IMR-90 (cell line): ENCODE measurements around the gene IL1F10. TPM values are rescaled to one million over a fixed set of nuclear protein-coding genes. Genes with fewer than 3 reads are reported as not detected.

ENCODE experiments used
- ATAC-seq: fragments of 200-7000 bp; cut with Tn5 transposase; 2 replicates; pipeline ENCODE4 v1.9.1; 2020; ENCODE audit warnings: low read depth, mild to moderate bottlenecking, moderate library complexity
- BruUV-seq: library from RNA; stranded (reverse); fragments of 400-500 nt; replicated peaks from 2 replicates; lab custom pipeline; 2021; lab: Mats Ljungman, UMichigan
- CTCF ChIA-PET: fragments of 300-600 bp; formaldehyde crosslinking; extraction: SDS; loops from one replicate; lab custom pipeline; 2021; ENCODE audit warnings: antibody characterized with exemption; lab: Yijun Ruan, JAX
- POLR2A ChIA-PET: fragments of 300-600 bp; sonication (Branson Sonifier 250); formaldehyde crosslinking; loops from one replicate; lab custom pipeline; 2022; ENCODE audit warnings: antibody characterized with exemption; ENCODE audit not compliant: unreplicated experiment; lab: Charles Lee
- DNase-seq: peaks from one replicate; pipeline ENCODE4 v3.0.0; 2013
- H2AFZ ChIP-seq: replicated peaks from 2 replicates; pipeline ENCODE3; 2013; ENCODE audit warnings: low read length, mild to moderate bottlenecking; ENCODE audit not compliant: poor library complexity
- H2AK5ac ChIP-seq: 2 replicates; pipeline ENCODE4 v1.6.1; 2013; ENCODE audit warnings: low read depth, low read length, inconsistent platforms
- H2AK9ac ChIP-seq: replicated peaks from 2 replicates; pipeline ENCODE3; 2013; ENCODE audit warnings: mild to moderate bottlenecking, low read depth, low read length, moderate library complexity; ENCODE audit not compliant: poor library complexity
- H2BK120ac ChIP-seq: 2 replicates; pipeline ENCODE4 v1.6.1; 2013; ENCODE audit warnings: low read depth, low read length, inconsistent platforms
- H2BK15ac ChIP-seq: 3 replicates; pipeline ENCODE4 v1.6.1; 2013; ENCODE audit warnings: low read depth, low read length, inconsistent platforms
- H2BK20ac ChIP-seq: 2 replicates; pipeline ENCODE4 v1.6.1; 2013; ENCODE audit warnings: low read depth, mild to moderate bottlenecking, inconsistent platforms, low read length, moderate library complexity
- H2BK5ac ChIP-seq: 2 replicates; pipeline ENCODE4 v1.6.1; 2013; ENCODE audit warnings: mild to moderate bottlenecking, low read depth, low read length, inconsistent platforms; ENCODE audit not compliant: poor library complexity, severe bottlenecking
- H3K14ac ChIP-seq: replicated peaks from 2 replicates; pipeline ENCODE4 v1.6.1; 2013; ENCODE audit warnings: low read depth, low read length, inconsistent platforms
- H3K18ac ChIP-seq: 2 replicates; pipeline ENCODE4 v1.6.1; 2013; ENCODE audit warnings: low read depth, low read length, control low read depth
- H3K23ac ChIP-seq: 2 replicates; pipeline ENCODE4 v1.6.1; 2013; ENCODE audit warnings: low read depth, low read length, inconsistent platforms
- H3K27ac ChIP-seq: 2 replicates; pipeline ENCODE4 v1.5.1; 2013; ENCODE audit warnings: mild to moderate bottlenecking, control low read depth, low read length; ENCODE audit not compliant: insufficient read depth
- H3K27me3 ChIP-seq: 2 replicates; pipeline ENCODE4 v1.6.1; 2013; ENCODE audit warnings: low read length; ENCODE audit not compliant: control insufficient read depth, insufficient read depth
- H3K36me3 ChIP-seq: 2 replicates; pipeline ENCODE4 v1.6.1; 2013; ENCODE audit warnings: low read length, mixed read lengths; ENCODE audit not compliant: control insufficient read depth, insufficient read depth
- H3K4ac ChIP-seq: 2 replicates; pipeline ENCODE4 v1.6.1; 2013; ENCODE audit warnings: low read depth, low read length, inconsistent platforms
- H3K4me1 ChIP-seq: 2 replicates; pipeline ENCODE4 v1.6.1; 2013; ENCODE audit warnings: low read length, mixed read lengths; ENCODE audit not compliant: control insufficient read depth, insufficient read depth
- H3K4me2 ChIP-seq: 2 replicates; pipeline ENCODE4 v1.6.1; 2013; ENCODE audit warnings: low read depth, mild to moderate bottlenecking, control low read depth, low read length, moderate library complexity
- H3K4me3 ChIP-seq: 2 replicates; pipeline ENCODE4 v1.5.1; 2013; ENCODE audit warnings: low read depth, mild to moderate bottlenecking, control low read depth, low read length, moderate library complexity; ENCODE audit not compliant: insufficient read depth
- H3K56ac ChIP-seq: 2 replicates; pipeline ENCODE4 v1.6.1; 2013; ENCODE audit warnings: low read length, inconsistent platforms; ENCODE audit not compliant: insufficient read depth; ENCODE audit errors: extremely low read depth
- H3K79me1 ChIP-seq, 2 experiments: 2 replicates each; pipeline ENCODE4 v1.6.1; 2013; ENCODE audit warnings: low read length in 2 of 2, inconsistent platforms in 1 of 2, low read depth in 1 of 2
- H3K9ac ChIP-seq: 2 replicates; pipeline ENCODE4 v1.6.1; 2013; ENCODE audit warnings: low read depth, low read length, control low read depth
- H3K9me1 ChIP-seq: 2 replicates; pipeline ENCODE4 v1.6.1; 2013; ENCODE audit warnings: low read length, inconsistent platforms; ENCODE audit not compliant: insufficient read depth
- H3K9me3 ChIP-seq: 2 replicates; pipeline ENCODE4 v1.6.1; 2013; ENCODE audit warnings: low read length; ENCODE audit not compliant: control insufficient read depth, insufficient read depth
- H4K20me1 ChIP-seq: 2 replicates; pipeline ENCODE4 v1.6.1; 2013; ENCODE audit warnings: low read length, inconsistent platforms; ENCODE audit not compliant: insufficient read depth
- H4K5ac ChIP-seq: 2 replicates; pipeline ENCODE4 v1.6.1; 2013; ENCODE audit warnings: mild to moderate bottlenecking, low read depth, low read length, control low read depth
- H4K8ac ChIP-seq, 2 experiments: 2 replicates each; pipeline ENCODE4 v1.6.1; 2013; ENCODE audit warnings: low read depth in 2 of 2, low read length in 2 of 2, control low read depth in 1 of 2, inconsistent platforms in 1 of 2
- H4K91ac ChIP-seq: 2 replicates; pipeline ENCODE4 v1.6.1; 2013; ENCODE audit warnings: low read depth, low read length, inconsistent platforms; ENCODE audit not compliant: insufficient read depth
- BHLHE40 ChIP-seq: fragments of 150-350 bp; IDR thresholded peaks from 2 replicates; pipeline ENCODE4 v1.6.1; 2016; ENCODE audit warnings: mild to moderate bottlenecking, low read depth, low read length
- CEBPB ChIP-seq: IDR thresholded peaks from 2 replicates; pipeline ENCODE4 v1.6.1; 2012; ENCODE audit warnings: low read depth, low read length, improper control_type of control experiment
- CHD1 ChIP-seq: IDR thresholded peaks from 2 replicates; pipeline ENCODE4 v1.6.1; 2012; ENCODE audit warnings: low read depth, low read length, improper control_type of control experiment
- FOS ChIP-seq: fragments of 150-350 bp; IDR thresholded peaks from 2 replicates; pipeline ENCODE4 v1.6.1; 2016; ENCODE audit warnings: low read depth, low read length
- MAZ ChIP-seq: IDR thresholded peaks from 2 replicates; pipeline ENCODE4 v1.6.1; 2012; ENCODE audit warnings: low read depth, mild to moderate bottlenecking, low read length, improper control_type of control experiment, moderate library complexity, borderline replicate concordance
- POLR2A ChIP-seq: IDR thresholded peaks from 2 replicates; pipeline ENCODE4 v1.6.1; 2012; ENCODE audit warnings: mild to moderate bottlenecking, low read depth, low read length
- RAD21 ChIP-seq: IDR thresholded peaks from 2 replicates; pipeline ENCODE4 v1.6.1; 2012; ENCODE audit warnings: low read length, improper control_type of control experiment
- RCOR1 ChIP-seq: IDR thresholded peaks from 2 replicates; pipeline ENCODE4 v1.6.1; 2012; ENCODE audit warnings: mild to moderate bottlenecking, low read length, improper control_type of control experiment; ENCODE audit not compliant: insufficient replicate concordance
- RFX5 ChIP-seq: IDR thresholded peaks from 2 replicates; pipeline ENCODE4 v1.8.0; 2012; ENCODE audit warnings: low read depth, mild to moderate bottlenecking, low read length, moderate library complexity
- WGBS, 2 experiments: methylation state at CpG; one replicate each; pipeline versions ENCODE4 v1.1.5 to v1.1.7; 2013; ENCODE audit warnings: missing lambda C conversion rate in 2 of 2; ENCODE audit not compliant: insufficient read length in 1 of 2; ENCODE audit errors: extremely low coverage in 2 of 2; 5-methylcytosine and 5-hydroxymethylcytosine counted together
- dilution Hi-C: fragments of 300-500 bp; cut with HindIII; formaldehyde crosslinking; loops from one replicate; pipeline ENCODE4 v1.14.3; 2018; ENCODE audit warnings: low sequenced_read_pairs; ENCODE audit not compliant: unreplicated experiment
- in situ Hi-C: fragments of 300-500 bp; cut with MboI; formaldehyde crosslinking; loops from 3 replicates; pipeline ENCODE4 v1.14.3; 2019; ENCODE audit warnings: low sequenced_read_pairs, inconsistent platforms, mixed read lengths
- intact Hi-C: fragments of 100-400 bp; cut with micrococcal nuclease; formaldehyde crosslinking; loops from 2 replicates; pipeline ENCODE4 v1.10.0; 2022
- polyA plus RNA-seq, 3 experiments: library from polyadenylated mRNA; depleted of rRNA; stranded (reverse); fragments of >200 nt; gene quantifications; 2 replicates each; pipeline ENCODE4 v1.2.3, GENCODE V29; 2012; ENCODE audit warnings: low replicate concordance in 1 of 3
- total RNA-seq: library from RNA; depleted of rRNA; stranded (reverse); fragments of >200 nt; gene quantifications from 2 replicates; pipeline ENCODE4 v1.2.3, GENCODE V29; 2012
- TF ChIP-seq, protein P1 (sequence below): conservative IDR thresholded peaks from 2 replicates; pipeline ENCODE4 v1.5.1; 2012; ENCODE audit warnings: mild to moderate bottlenecking, low read depth, low read length, improper control_type of control experiment
- TF ChIP-seq, protein P2 (sequence below): fragments of 150-350 bp; IDR thresholded peaks from 2 replicates; pipeline ENCODE4 v1.6.1; 2017; ENCODE audit warnings: mild to moderate bottlenecking, antibody characterized with exemption, low read length, low read depth
- TF ChIP-seq, protein P3 (sequence below): fragments of 150-350 bp; IDR thresholded peaks from 2 replicates; pipeline ENCODE4 v1.6.1; 2016; ENCODE audit warnings: low read depth, mild to moderate bottlenecking, low read length, moderate library complexity, borderline replicate concordance

IL1F10 gene
- total and polyA plus RNA-seq, 2 of the 4 experiments (the other 2 are of a cell fraction), result not detected

DNA sequence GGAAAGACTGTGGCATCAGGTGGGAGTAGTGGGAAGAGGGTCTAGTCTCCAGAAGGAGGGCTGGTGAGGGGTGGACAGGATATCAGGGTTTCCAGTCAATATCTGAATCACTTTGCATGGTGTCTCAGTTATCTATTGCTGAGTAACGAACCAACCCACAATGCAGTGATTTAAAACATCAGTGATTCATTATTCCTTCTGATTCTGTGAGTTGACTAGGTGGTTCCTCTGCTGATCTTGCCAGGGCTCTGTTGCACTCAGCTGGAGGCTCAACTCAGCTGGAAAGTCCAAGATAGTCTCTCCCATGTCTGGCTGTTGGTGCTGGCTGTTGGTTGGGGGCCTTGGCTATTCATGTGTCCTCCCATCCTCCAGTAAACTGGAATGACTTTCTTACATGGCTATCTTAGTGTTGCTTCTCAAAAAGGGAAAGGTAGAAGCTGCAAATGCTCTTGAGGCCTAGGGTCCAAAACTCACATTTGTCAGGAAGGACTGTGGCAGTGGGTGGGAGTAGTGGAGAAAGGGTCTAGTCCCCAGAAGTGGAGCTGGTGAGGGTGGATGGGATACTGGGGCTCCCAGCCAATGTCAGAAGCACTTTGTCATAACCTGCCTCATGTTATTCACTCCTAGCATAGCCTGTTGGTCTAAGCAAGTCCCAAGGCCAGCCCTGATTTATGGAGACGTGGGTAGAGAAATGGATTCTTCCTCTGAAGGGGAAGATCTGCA is 13.9 kb downstream of the IL1F10 start:
- intact Hi-C loops, result no loop called here

More for the DNA sequence above, 13.9 kb downstream of the IL1F10 start:
- Histone ChIP-seq H3K36me3 (no peaks in the 10 kb centered on the region), H2AK5ac (no peak overlapping the region), H2AFZ (no peak overlapping the region), H3K56ac (no peak overlapping the region), H3K4me2 (no peak overlapping the region), H3K23ac (no peak overlapping the region), H2BK120ac (no peak overlapping the region), H3K79me1 (no peaks in the 10 kb centered on the region), H3K9me1 (no peaks in the 10 kb centered on the region), H4K20me1 (no peaks in the 10 kb centered on the region), H3K4me3 (no peak overlapping the region), H2AK9ac (no peak overlapping the region), H3K4me1 (no peaks in the 10 kb centered on the region), H3K27me3 (peaks cover 9% of the 10 kb centered on the region), H4K8ac (no peak overlapping the region), H3K9me3 (no peaks in the 10 kb centered on the region), H3K14ac (no peak overlapping the region), H3K9ac (no peak overlapping the region), H3K4ac (no peak overlapping the region), H2BK15ac (no peak overlapping the region), H3K27ac (no peak overlapping the region), H4K5ac (no peak overlapping the region), H2BK20ac (no peak overlapping the region), H4K91ac (no peak overlapping the region), H3K18ac (no peak overlapping the region), H2BK5ac (no peak overlapping the region)
- ChIA-PET CTCF (no interaction called here), POLR2A (no interaction called here)
- ATAC-seq (no peak), DNase-seq (no peak)
- no CpG with 5 or more reads among the region's 2 CpGs for WGBS, 2 experiments
- TF ChIP-seq, protein P1, sequence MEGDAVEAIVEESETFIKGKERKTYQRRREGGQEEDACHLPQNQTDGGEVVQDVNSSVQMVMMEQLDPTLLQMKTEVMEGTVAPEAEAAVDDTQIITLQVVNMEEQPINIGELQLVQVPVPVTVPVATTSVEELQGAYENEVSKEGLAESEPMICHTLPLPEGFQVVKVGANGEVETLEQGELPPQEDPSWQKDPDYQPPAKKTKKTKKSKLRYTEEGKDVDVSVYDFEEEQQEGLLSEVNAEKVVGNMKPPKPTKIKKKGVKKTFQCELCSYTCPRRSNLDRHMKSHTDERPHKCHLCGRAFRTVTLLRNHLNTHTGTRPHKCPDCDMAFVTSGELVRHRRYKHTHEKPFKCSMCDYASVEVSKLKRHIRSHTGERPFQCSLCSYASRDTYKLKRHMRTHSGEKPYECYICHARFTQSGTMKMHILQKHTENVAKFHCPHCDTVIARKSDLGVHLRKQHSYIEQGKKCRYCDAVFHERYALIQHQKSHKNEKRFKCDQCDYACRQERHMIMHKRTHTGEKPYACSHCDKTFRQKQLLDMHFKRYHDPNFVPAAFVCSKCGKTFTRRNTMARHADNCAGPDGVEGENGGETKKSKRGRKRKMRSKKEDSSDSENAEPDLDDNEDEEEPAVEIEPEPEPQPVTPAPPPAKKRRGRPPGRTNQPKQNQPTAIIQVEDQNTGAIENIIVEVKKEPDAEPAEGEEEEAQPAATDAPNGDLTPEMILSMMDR, result no peak
- TF ChIP-seq RCOR1 (no peak), MAZ (no peak), FOS (no peak), RAD21 (no peak), CHD1 (no peak), BHLHE40 (no peak), CEBPB (no peak), RFX5 (no peak), POLR2A (no peak)
- TF ChIP-seq, protein P2, sequence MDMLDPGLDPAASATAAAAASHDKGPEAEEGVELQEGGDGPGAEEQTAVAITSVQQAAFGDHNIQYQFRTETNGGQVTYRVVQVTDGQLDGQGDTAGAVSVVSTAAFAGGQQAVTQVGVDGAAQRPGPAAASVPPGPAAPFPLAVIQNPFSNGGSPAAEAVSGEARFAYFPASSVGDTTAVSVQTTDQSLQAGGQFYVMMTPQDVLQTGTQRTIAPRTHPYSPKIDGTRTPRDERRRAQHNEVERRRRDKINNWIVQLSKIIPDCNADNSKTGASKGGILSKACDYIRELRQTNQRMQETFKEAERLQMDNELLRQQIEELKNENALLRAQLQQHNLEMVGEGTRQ, result no peak
- TF ChIP-seq, protein P3, sequence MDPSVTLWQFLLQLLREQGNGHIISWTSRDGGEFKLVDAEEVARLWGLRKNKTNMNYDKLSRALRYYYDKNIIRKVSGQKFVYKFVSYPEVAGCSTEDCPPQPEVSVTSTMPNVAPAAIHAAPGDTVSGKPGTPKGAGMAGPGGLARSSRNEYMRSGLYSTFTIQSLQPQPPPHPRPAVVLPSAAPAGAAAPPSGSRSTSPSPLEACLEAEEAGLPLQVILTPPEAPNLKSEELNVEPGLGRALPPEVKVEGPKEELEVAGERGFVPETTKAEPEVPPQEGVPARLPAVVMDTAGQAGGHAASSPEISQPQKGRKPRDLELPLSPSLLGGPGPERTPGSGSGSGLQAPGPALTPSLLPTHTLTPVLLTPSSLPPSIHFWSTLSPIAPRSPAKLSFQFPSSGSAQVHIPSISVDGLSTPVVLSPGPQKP, result no peak
- no TSS peak for BruUV-seq
- in situ Hi-C loops (no loop called here), dilution Hi-C loops (no loop called here)
